Inflammatory macrophage treated with lipopolysaccharide for 1 hour (primary cell): Measurements from ENCODE around the gene KLHL5.
"Not testable (repeated sequence)": the region's sequence is repeated elsewhere in the genome, so short reads cannot be mapped to it uniquely, and the experiment has no call there.

Experiments
- DNase-seq, 2 donors: peaks; one replicate each; pipeline ENCODE4 v3.0.0-alpha.2; 2020 to 2022

Gene KLHL5, protein sequence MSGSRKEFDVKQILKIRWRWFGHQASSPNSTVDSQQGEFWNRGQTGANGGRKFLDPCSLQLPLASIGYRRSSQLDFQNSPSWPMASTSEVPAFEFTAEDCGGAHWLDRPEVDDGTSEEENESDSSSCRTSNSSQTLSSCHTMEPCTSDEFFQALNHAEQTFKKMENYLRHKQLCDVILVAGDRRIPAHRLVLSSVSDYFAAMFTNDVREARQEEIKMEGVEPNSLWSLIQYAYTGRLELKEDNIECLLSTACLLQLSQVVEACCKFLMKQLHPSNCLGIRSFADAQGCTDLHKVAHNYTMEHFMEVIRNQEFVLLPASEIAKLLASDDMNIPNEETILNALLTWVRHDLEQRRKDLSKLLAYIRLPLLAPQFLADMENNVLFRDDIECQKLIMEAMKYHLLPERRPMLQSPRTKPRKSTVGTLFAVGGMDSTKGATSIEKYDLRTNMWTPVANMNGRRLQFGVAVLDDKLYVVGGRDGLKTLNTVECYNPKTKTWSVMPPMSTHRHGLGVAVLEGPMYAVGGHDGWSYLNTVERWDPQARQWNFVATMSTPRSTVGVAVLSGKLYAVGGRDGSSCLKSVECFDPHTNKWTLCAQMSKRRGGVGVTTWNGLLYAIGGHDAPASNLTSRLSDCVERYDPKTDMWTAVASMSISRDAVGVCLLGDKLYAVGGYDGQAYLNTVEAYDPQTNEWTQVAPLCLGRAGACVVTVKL

DNA sequence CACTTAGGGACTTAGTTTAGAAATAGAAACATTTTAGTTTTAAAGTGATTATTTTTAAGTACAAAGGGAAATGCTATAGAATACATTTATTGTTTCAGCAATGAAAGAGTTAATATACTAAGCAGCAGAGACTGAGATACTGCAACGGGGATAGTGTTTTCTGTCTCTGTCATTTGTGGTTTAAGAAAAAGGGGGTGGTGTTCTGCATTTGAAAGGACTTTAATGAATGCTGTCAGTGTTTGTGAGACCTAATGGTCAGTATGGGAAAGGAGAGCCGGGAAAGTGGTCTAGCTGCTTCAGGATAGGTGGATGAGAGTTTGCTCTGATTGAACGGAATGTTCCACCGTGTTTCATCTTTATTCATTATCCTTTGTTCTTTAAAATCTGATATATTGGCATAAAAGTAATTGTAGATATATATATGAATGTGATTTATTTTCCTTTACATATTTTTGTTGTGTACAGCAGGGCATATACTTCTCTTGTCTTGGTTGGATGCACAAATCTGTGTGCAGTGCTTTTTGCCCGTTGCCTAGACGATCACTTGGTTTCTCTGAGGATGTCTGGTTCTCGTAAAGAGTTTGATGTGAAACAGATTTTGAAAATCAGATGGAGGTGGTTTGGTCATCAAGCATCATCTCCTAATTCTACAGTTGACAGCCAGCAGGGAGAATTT is at the start of gene KLHL5:
Gene KLHL5 (plus strand): TSS at position 139 of the 676 bp plus-strand sequence. CDS start 421 bp downstream, at position 560.
- DNase-seq: no peak

DNA sequence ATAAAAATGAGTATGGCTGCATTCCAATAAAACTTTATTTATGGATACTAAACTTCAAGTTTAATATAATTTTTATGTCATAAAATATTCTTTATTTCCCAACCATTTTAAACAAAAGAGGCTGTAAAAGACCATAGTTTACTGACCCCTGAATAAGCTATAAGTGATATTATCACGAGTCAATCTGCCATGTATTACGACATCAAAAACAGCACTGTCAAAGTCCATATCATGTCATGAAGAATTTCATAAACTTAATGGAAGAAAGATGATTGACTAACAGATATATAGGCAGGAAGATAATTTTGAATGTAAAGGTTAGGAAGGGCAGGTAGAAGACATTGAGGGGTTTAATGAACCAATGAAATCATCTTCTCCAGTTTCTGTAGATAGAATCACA is 48.0 kb upstream of the KLHL5 start:
- DNase-seq: no peak

DNA sequence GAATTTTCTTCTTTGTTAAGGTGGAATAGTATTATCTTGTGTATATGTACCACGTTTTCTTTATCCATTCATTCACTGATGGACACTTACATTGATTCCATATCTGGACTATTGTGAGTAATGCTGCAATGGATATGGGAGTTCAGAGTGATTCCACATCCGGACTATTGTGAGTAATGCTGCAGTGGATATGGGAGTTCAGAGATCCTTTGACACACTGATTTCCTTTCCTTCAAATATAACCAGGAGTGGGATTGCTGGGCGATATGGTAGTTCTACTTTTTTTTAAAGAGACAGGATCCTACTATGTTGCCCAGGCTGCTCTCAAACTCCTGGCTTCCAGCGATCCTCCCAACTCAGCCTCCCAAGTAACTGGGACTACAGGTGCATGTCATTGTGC is 41.9 kb upstream of the KLHL5 start:
- DNase-seq: no peak

DNA sequence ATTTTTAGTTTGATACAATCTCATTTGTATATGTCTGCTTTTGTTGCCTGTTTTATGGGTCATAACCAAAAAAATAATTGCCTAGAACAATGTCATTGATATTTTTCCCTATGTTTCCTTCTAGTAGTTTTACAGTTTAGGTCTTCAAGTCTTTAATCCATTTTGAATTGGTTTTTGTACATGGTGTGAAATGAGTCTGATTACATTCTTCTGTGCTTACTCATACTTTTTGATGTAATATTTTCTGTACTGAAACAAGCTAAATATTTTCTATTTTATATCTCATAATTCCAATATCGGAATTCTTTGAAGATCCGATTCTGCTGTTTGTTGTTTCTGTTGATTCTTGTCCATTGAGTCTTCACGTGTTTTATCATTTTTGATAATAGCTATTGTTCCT is 40.4 kb upstream of the KLHL5 start:
- DNase-seq: no peak

DNA sequence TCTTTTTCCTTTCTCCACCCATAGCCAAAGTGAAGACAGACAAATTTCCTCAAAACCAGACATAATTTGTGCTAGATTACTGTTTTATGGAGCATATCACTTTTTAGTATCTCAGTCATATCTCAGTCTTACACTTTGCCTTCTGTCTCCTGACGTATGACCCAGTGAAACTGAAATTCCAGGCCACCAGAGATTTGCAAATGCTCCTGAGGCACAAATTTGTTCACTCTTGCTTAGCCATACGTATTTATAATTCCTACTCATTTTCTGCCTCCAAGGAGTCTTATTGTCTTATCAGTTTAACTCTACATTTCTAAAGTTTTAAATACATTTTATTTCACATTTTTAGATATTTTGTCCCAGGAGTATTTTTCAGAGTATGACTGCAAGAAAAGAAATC is 39.8 kb upstream of the KLHL5 start:
- no peak for DNase-seq

DNA sequence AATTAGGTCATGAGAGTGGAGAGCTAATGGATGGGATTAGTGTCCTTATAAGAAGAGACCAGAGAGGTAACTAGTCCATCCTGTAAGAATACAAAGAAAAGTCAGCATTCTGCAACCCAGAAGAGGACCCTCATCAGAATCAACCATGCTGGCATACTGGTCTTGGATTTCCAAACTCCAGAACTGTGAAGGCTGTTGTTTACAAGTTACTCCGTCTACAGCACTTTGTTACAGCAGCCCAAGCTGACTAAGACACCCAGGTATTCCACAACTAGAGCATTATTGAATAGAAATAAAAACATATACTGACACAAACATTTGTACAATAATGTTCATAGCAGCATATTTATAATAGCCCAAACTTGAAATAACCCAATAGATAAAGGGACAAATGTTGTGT is 39.0 kb upstream of the KLHL5 start:
- DNase-seq: no peak

DNA sequence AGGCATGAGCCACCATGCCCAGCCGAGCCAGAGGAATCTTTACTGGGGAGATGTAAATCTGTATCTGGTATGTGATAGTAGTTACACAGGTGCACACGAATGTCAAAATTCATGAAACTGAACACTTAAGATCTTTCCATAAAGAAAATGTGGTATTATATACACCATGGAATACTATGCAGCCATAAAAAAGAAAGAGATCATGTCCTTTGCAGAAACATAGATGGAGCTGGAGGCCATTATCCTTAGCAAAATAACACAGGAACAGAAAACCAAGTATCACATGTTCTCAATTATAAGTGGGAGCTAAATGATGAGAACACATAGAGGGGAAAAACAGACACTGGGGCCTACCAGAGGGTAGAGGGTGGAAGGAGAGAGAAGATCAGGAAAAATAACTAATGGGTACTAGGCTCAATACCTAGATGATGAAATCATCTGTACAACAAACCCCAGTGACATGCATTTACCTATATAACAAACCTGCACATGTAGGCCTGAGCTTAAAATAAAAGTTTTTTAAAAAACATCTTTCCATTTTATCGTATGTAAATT is 37.6 kb upstream of the KLHL5 start:
- no peak for DNase-seq

DNA sequence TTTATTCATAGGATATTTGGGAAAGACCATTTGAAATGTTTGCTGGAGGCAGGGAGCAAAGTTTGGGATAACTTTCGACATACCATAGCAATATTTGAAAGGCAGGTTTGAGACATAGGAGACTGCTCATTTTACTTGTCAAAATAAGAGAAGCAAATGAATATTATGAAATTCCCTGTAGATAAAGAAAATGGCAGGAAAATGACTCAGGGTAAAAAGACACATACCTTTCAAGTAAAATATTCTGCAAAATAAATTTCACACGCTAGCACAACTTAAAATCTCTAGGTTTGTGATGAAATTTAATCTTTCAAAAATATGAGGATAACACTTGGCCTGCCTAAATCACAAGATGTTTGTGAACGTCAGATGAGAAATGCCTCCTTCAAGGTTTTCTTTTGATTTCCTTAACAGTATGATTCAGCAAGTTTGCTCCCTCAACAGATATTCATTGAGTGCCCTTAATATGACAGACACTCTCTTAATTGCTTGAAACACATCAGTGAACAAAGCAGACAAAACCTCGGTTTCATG is 36.4 kb upstream of the KLHL5 start:
- DNase-seq: peak; percentile 27 to 30

DNA sequence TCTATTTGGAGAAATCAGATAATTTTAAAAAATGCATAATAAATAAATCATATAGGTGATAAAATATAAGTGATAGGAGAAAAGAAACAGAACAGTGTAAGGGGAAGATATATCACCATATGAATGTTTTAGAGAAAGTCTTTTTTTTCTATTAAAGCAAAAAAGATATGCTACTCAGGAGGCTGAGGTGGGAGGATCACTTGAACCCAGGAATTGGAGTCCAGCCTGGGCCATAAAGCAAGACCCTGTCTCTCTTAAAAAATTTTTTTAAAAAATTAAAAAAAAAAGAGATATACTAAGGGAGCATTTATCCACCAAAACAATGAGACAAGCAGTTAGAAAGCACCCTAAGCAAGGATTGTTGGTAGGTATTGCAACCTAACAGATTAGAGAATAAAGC is 35.9 kb upstream of the KLHL5 start:
- DNase-seq: no peak

DNA sequence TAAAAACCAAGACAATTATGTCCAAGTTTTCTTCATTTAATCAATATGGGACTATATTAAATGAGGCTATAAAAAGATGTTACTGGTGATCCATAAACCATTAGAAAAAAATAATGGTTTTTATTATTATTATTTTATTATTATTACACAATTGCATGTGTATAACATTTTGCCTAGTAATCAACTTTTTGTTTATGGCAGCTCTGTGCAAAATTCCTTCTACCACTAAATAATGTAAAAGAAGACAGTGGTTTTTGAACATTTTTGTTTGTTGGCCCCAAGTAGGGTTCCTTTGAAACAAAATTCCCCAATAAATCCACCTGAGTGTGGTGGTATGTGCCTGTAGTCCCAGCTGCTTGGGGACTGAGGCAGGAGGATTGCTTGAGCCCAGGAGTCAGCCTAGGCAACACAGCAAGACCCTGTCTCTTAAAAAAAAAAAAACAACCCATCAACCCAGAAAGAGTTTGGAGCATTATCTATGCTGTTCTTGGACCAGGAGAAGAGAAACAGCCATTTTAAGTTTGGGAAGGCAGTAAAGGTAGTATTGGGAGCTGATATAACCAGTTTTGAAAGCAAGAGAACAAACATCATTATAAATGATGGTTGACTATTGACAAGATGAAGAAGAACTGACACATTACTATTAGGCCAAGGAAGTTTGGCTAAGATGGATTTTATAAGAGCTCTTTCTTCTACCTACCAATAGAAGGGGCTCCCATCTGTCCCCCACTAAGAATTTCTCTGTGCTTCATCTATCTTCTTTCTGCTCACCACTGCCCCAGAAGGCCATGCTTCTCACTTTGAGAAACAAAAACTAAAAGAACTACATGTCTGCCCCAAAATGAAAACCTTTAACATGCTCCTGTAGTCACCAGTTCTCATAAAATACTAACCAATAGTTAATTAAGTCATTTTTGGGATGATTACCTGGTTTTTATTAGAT is 32.0 kb upstream of the KLHL5 start:
- DNase-seq: no peak

DNA sequence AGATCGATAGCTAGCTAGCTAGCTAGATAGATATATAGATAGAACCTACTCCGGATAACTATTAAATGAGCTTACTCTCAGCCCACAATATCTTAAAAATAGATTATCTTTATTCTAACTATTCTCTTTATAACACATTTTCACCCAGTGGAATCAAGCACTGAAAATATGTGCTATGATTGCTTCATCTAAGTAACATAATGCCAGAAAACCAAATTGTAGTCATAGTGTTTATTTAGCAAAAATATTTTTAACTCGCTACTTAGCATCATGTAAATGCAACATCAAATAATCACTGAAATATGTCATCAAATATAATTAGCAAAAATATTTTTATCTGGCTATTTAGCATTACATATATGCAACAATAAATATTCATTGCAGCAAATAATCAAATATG is 31.3 kb upstream of the KLHL5 start:
- DNase-seq: no peak

DNA sequence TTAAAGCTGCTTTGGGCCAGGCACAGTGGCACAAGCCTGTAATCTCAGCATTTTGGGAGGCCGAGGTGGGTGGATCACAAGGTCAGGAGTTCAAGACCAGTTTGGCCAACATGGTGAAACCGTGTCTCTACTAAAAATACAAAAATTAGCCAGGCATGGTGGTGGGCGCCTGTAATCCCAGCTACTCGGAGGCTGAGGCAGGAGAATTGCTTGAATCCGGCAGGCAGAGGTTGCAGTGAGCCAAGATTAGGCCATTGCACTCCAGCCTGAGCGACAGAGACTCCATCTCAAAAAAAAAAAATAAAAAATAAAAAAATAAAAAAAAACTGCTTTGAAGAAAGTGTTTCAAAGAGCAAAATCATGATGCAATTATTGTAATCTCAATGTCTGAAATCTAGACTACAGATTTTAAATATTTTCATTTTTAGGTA is 30.4 kb upstream of the KLHL5 start:
- not testable (repeated sequence) for DNase-seq

DNA sequence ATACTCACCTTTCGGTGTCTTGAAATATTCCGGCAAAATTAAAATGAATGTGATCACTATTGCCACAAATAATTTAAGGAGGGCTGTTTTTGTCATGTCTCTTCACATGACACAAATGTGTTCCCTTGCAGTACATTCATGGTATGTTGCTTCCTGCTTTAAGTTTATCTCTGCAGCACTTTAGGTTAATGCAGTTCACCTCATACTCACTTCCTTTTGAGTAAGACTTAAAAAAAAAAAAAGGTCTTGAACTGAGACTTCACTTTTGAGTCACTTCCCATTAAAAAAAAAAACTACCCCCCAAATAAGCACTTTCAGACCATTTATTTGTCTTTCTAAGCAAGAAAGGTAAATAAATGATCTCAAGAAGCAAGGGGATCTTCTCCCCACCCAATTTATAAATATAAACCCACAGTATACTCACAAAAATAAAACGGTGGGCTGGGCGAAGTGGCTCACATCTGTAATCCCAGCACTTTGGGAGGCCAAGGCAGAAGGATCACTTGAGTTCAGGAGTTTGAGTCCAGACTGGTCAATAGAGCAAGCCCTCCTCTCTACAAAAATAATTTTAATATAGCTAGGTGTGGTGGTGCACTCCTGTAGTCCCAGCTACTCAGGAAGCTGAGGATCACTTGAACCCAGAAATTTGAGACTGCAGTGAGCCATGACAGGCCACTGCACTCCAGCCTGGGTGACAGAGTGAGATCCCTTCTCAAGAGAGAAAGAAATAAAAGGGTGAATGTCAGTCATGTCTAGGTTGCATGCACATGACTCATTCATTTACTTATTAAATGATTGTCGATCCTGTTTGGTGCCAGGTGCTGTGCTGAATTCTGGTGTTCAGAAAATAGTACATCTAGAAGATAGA is 29.6 kb upstream of the KLHL5 start, which contains the start of gene TMEM156:
Gene TMEM156 (minus strand): TSS at position 192 of the 868 bp plus-strand sequence. CDS start 96 bp downstream, at position 96.
- peak; percentile 35 to 64 for DNase-seq

DNA sequence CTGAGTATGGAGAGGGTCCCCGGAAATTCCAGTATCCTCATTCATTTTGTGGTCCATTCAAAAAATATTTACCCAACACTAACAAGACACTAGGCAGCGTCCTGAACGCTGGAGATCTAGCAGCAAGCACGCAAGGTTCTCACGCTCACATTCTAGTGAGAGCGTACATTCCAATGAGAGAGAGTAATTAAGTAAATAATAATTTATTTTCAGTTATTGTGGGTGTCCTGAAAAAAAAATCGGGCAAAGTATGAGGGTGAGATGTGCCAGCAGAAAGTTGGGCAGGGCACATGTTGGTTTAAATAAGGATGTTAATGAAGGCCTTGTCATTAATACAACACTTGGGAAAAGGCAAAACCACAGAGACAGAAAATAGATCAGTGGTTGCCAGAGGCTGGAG is 25.9 kb upstream of the KLHL5 start:
- no peak for DNase-seq

DNA sequence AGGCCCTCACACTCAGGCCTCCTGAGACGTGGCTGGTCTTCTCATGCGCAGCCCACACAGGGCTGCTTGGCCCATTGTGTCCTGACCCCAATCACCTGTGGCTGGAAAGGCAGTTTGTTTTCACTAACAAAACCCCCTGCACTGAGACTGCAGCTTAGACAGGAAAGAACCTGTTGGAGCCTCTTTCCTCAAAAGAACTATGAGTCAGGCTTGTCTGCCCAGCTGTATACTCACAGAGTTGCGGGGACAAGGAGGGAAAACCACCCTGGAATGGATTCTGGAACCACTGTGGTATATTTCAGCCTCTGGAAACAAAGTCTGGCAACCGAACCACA is 24.6 kb upstream of the KLHL5 start:
- DNase-seq: no peak

DNA sequence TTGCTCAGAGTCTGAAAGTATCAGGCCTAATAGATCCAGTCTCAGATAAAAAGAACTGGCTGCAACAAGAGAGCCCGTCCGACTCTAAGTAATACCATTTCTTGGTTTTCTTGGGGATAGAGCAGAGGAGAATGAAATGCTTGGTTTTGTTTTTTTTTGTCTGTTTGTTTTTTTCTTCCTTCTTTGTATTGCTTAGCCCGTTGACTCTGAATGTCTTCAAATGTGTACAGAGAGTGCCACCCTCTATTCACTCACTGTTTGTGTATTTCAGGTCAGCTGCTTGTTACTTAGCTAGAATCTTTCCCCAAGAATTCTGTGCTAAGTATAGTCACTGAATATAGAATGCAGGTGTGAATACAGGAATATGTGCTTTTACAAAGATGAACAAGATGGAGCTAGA is 24.1 kb upstream of the KLHL5 start:
- DNase-seq: no peak

DNA sequence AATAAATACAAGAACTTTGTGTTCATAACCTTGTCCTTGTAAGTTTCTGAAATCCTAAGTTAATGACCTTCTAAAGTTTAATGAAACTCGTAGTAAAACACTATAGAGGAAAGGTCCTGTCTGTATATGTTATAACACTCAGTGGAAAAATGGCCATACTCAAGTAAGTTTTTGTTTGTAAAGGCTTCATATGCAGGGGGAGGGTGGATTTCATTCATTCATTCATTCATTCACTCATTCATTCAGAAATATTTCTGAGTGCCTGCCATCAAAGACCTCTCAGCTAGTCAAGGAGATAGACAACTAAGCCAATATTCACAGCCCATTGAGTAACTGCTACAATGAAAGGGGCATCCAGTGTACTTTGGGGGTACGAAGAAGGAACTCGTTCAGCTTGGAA is 22.9 kb upstream of the KLHL5 start:
- DNase-seq: no peak

DNA sequence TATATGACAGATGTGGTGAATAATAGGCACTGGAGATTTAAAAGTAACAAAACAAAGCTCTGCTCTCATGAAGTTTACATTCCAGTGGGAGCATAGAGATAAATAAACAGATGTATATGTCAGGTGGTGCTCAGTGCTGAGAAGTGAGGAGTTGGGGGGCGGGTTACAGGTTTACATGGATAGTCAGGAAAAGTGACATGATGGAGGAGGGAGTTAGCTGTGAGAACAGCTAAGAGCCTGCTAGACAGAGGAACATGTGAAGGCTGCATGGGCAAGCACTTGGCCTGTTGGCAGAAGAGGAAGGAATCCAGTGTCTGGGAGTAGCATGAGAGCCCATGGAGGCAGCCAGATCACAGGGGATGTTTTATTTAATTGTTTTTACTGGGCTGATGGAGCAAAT is 19.7 kb upstream of the KLHL5 start:
- no peak for DNase-seq

DNA sequence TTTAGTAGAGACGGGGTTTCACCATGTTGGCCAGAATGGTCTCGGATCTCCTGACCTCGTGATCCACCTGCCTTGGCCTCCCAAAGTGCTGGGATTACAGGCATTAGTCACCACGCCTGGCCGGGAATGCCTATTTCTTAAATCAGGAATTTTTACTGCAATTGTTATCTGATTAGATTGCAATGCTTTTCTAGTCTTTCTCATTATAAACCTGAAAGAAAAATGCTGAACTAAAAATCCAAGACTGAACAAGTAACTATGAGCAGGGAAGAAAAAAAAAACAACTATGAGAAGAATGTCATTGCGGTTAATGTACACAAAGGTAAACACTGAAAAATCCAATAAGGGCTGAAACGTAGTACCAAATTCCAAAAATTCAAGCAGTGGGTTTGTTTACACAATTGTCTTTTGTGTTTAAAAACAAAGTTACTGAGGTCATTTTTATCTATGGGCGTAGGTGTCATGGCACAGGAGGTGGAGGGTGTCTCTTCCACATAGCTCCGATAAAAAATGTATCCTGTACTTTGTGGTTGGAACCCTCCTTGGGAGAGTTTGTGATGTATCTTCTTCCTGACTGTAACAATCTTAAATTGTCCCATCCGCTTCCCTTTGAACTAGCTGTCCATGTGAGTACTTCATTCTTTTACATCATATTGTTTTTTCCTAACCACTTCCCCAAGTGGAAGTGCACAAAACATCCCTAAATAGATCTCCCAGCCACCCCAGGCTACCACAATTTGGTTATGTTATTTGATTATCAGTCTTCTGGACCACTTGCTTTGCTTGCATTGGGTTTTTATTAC is 18.8 kb upstream of the KLHL5 start:
- DNase-seq: peak; percentile 73 to 84

DNA sequence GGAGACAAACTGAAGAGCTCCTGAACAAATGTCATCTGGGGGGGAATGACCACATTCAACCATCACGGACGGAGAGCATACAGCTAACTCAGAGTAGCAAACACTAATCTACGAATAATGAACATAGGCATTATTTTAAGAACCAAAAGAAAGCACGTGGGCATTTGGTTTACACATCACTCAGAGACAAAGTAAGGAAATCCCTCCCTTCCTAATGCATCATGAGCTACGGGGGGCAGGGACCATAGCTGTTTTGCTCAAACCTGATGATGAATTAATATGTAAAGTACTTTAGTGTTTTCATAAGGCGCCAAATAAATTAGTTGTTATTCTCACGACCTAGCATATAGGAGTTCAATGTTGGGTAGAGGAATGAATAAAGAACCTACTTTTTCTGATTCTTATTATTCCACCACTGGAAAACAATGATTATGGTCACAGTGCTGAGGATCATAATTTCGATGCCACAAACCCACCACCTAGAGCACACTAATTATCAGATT is 18.1 kb upstream of the KLHL5 start:
- peak; percentile 43 to 55 for DNase-seq
